NT2/D1 (cell line): ENCODE data around the gene DHX38.

Experiments used
- SUZ12 ChIP-seq: IDR thresholded peaks from 2 replicates; pipeline ENCODE4 v1.6.1; 2011; ENCODE audit not compliant: insufficient read length, insufficient read depth; ENCODE audit errors: extremely low read depth
- YY1 ChIP-seq: IDR thresholded peaks from 2 replicates; pipeline ENCODE4 v1.6.1; 2011; ENCODE audit not compliant: insufficient read length, insufficient read depth
- ZNF274 ChIP-seq: IDR thresholded peaks from 2 replicates; pipeline ENCODE4 v1.6.1; 2011; ENCODE audit warnings: mild to moderate bottlenecking, low read depth, low read length

DNA sequence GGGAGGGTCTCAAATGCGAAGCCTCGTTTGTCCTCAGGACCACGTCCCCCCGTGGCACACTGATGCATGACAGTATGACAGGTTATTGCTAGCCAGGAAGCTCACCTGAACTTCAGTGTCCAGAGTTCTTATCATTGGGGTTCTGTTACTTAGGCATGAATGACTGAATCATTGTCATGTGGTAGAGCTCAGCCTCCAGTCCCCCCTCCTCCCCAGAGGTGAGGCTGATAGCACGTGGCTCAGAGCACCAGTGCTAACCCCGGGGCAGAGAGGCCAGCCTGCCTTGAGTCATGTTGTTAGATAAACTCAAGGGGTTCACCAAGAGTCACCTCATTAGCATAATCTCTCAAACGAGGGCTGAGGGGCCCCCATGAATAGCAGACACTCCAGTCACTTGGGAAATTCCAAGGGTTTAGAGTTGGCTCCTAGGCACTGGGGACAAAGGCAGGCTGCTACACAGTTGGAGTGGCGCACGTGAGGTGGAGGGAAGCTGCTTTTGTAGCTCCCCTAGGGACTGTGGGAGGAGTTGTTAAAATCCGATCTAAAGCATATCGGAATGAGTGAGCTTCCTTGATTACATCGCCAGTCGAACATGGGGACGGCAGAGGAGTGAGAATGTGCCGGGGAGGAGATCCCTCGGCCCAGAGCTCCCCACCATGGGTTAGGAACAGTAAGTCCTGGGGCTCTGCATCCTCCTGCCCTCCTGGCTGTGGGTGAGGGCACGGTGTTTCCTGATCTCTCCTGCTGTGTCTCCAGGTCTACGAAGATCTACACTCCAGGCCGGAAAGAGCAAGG is 18.2 kb downstream of the DHX38 start:
- TF ChIP-seq ZNF274 (no peak), YY1 (no peak), SUZ12 (no peak)
